Endodermal cell (in vitro differentiated cells): ENCODE results near the gene MRPL12. TPM values are rescaled to one million over a fixed set of nuclear protein-coding genes. Genes with fewer than 3 reads are reported as not detected.

ENCODE experiments used
- DNase-seq: peaks from one replicate; pipeline ENCODE4 v3.0.0-alpha.2; 2017
- H3K27ac ChIP-seq: 2 replicates; pipeline ENCODE4 v1.5.1; 2013; ENCODE audit warnings: mild to moderate bottlenecking, low read depth, low read length, moderate library complexity
- H3K27me3 ChIP-seq: 2 replicates; pipeline ENCODE4 v1.6.1; 2013; ENCODE audit warnings: mild to moderate bottlenecking, low read length, moderate library complexity; ENCODE audit not compliant: insufficient read depth, control insufficient read depth, poor library complexity, severe bottlenecking
- H3K36me3 ChIP-seq: 2 replicates; pipeline ENCODE4 v1.7.0; 2013; ENCODE audit warnings: mild to moderate bottlenecking, low read length, moderate library complexity; ENCODE audit not compliant: control insufficient read depth, insufficient read depth
- H3K4me1 ChIP-seq: one replicate; pipeline ENCODE4 v1.7.0; 2013; ENCODE audit warnings: low read length; ENCODE audit not compliant: control insufficient read depth, insufficient read depth
- H3K4me3 ChIP-seq: 2 replicates; pipeline ENCODE4 v1.5.1; 2013; ENCODE audit warnings: mild to moderate bottlenecking, low read length, moderate library complexity
- H3K9ac ChIP-seq: 2 replicates; pipeline ENCODE4 v1.6.1; 2013; ENCODE audit warnings: mild to moderate bottlenecking, low read length, moderate library complexity; ENCODE audit not compliant: poor library complexity, severe bottlenecking; ENCODE audit errors: extremely low read depth
- H3K9me3 ChIP-seq: 2 replicates; pipeline ENCODE4 v1.6.1; 2013; ENCODE audit warnings: mild to moderate bottlenecking, low read length, moderate library complexity; ENCODE audit not compliant: control insufficient read depth
- H3K27ac Mint-ChIP-seq: 2 replicates; pipeline ENCODE4 v1.8.0; 2020; ENCODE audit warnings: mixed read lengths
- H3K27me3 Mint-ChIP-seq: 2 replicates; pipeline ENCODE4 v1.8.0; 2021; ENCODE audit warnings: mild to moderate bottlenecking, mixed read lengths; ENCODE audit not compliant: insufficient read depth
- H3K36me3 Mint-ChIP-seq: 2 replicates; pipeline ENCODE4 v1.8.0; 2020; ENCODE audit warnings: low read depth, mixed read lengths
- H3K4me1 Mint-ChIP-seq: 2 replicates; pipeline ENCODE4 v1.8.0; 2020; ENCODE audit warnings: mixed read lengths
- H3K4me3 Mint-ChIP-seq: 2 replicates; pipeline ENCODE4 v1.8.0; 2020; ENCODE audit warnings: mild to moderate bottlenecking, moderate library complexity, mixed read lengths
- H3K9me3 Mint-ChIP-seq: 2 replicates; pipeline ENCODE4 v1.8.0; 2020; ENCODE audit warnings: mild to moderate bottlenecking, mixed read lengths
- WGBS, 2 experiments: methylation state at CpG; one replicate each; pipeline versions ENCODE4 v1.1.5 to v1.1.7; 2013; ENCODE audit warnings: missing lambda C conversion rate in 2 of 2, mixed read lengths in 1 of 2; ENCODE audit not compliant: insufficient coverage in 1 of 2, insufficient read length in 1 of 2; 5-methylcytosine and 5-hydroxymethylcytosine counted together
- total RNA-seq, 2 donors: library from RNA; stranded (reverse); fragmentation: NEBNext Ultra II Directional in 1 of 2; extraction: Animal tissue kit (Norgen Biotek cat#: 25700) in 1 of 2; gene quantifications; 2 replicates in 1 of 2; 3 replicates in 1 of 2; pipeline ENCODE4 v1.2.1, GENCODE V29; 2021
- TF ChIP-seq, protein P1 (sequence below): fragments of 200-600 bp; sonication (generic); conservative IDR thresholded peaks from 2 replicates; pipeline ENCODE4 v1.5.0; 2021; ENCODE audit warnings: antibody characterized with exemption, mild to moderate bottlenecking

Gene MRPL12
- total RNA-seq, 2 donors from 2014 or later, result 99.4 to 105 TPM

DNA sequence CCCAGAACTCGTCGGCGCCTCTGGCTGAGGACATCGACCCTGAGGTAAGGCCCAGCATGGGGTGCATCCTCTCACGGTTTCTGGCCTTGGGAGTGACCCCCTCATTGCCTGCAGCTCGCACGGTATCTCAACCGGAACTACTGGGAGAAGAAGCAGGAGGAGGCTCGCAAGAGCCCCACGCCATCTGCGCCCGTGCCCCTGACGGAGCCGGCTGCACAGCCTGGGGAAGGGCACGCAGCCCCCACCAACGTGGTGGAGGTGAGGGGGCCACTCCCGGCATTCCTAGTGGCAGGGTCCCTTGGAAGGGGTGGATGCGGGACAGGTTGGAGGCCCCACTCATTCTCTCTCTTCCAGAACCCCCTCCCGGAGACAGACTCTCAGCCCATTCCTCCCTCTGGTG is 8.4 kb upstream of the MRPL12 start:
- no peaks in the 10 kb centered on the region for H3K4me1 ChIP-seq
- no peak overlapping the region for H3K27ac ChIP-seq
- no peak overlapping the region for H3K27ac Mint-ChIP-seq
- H3K9ac ChIP-seq, result no peak overlapping the region
- no peaks in the 10 kb centered on the region for H3K4me1 Mint-ChIP-seq
- TF ChIP-seq, protein P1, sequence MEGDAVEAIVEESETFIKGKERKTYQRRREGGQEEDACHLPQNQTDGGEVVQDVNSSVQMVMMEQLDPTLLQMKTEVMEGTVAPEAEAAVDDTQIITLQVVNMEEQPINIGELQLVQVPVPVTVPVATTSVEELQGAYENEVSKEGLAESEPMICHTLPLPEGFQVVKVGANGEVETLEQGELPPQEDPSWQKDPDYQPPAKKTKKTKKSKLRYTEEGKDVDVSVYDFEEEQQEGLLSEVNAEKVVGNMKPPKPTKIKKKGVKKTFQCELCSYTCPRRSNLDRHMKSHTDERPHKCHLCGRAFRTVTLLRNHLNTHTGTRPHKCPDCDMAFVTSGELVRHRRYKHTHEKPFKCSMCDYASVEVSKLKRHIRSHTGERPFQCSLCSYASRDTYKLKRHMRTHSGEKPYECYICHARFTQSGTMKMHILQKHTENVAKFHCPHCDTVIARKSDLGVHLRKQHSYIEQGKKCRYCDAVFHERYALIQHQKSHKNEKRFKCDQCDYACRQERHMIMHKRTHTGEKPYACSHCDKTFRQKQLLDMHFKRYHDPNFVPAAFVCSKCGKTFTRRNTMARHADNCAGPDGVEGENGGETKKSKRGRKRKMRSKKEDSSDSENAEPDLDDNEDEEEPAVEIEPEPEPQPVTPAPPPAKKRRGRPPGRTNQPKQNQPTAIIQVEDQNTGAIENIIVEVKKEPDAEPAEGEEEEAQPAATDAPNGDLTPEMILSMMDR, result no peak
- H3K9me3 ChIP-seq, result no peaks in the 10 kb centered on the region
- WGBS, 2 experiments, result 93 to 95% methylated on average over 9 to 19 of the region's 19 CpGs
- peaks cover 61% of the 10 kb centered on the region for H3K36me3 ChIP-seq
- H3K27me3 ChIP-seq, result no peaks in the 10 kb centered on the region
- H3K4me3 ChIP-seq, result no peak overlapping the region
- no peak overlapping the region for H3K4me3 Mint-ChIP-seq
- peaks cover 56% of the 10 kb centered on the region for H3K36me3 Mint-ChIP-seq
- DNase-seq, result no peak
- no peaks in the 10 kb centered on the region for H3K27me3 Mint-ChIP-seq
- no peaks in the 10 kb centered on the region for H3K9me3 Mint-ChIP-seq

DNA sequence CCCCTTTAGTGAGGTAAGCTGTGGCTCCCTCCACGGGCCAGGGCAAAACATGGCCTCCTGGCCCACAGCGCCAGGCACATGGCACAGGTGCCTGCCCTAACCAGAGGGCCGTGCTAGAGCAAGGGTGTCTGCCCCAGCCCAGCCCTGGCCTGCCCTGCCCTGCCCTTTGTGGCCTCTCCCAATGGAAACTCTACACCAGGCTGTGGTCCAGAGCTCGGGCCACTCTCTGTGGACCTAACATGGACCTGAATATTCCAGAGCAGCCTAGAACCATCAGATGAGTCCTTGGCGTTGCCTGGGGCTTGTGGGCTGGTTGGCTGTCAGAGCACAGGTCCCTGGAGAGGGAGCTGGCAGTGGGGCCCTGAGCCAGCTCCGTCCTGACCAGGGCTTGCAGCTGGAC is 8.0 kb upstream of the MRPL12 start:
- H3K4me1 Mint-ChIP-seq, result no peaks in the 10 kb centered on the region
- H3K4me3 Mint-ChIP-seq, result no peak overlapping the region
- no peak overlapping the region for H3K27ac ChIP-seq
- no peaks in the 10 kb centered on the region for H3K27me3 ChIP-seq
- no peak overlapping the region for H3K4me3 ChIP-seq
- H3K36me3 Mint-ChIP-seq, result peaks cover 53% of the 10 kb centered on the region
- 92 to 98% methylated on average over 4 to 6 of the region's 6 CpGs for WGBS, 2 experiments
- H3K27me3 Mint-ChIP-seq, result no peaks in the 10 kb centered on the region
- no peaks in the 10 kb centered on the region for H3K4me1 ChIP-seq
- no peak for DNase-seq
- H3K9ac ChIP-seq, result no peak overlapping the region
- H3K9me3 Mint-ChIP-seq, result no peaks in the 10 kb centered on the region
- H3K36me3 ChIP-seq, result peaks cover 60% of the 10 kb centered on the region
- TF ChIP-seq, protein P1, result no peak
- no peaks in the 10 kb centered on the region for H3K9me3 ChIP-seq
- no peak overlapping the region for H3K27ac Mint-ChIP-seq

DNA sequence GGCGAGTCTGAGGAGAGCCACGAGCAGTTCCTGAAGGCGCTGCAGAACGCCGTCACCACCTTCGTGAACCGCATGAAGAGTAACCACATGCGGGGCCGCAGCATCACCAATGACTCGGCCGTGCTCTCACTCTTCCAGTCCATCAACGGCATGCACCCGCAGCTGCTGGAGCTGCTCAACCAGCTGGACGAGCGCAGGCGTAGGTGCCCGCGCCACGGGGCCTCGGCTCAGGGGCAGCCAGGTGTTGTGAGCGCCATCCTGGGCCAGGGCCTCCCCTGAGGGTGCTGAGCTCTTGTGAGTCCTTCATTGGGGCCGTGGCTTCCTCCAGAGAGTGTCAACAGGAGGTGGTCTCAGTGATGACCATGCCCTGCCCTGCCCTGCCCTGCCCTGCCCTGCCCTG is 7.4 kb upstream of the MRPL12 start:
- H3K36me3 ChIP-seq, result peaks cover 60% of the 10 kb centered on the region
- no peaks in the 10 kb centered on the region for H3K4me1 Mint-ChIP-seq

More for the DNA sequence above, 7.4 kb upstream of the MRPL12 start:
- Histone ChIP-seq H3K4me1 (no peaks in the 10 kb centered on the region), H3K27ac (no peak overlapping the region), H3K9me3 (no peaks in the 10 kb centered on the region), H3K4me3 (no peak overlapping the region), H3K9ac (no peak overlapping the region), H3K27me3 (no peaks in the 10 kb centered on the region)
- Mint-ChIP-seq H3K4me3 (no peak overlapping the region), H3K36me3 (peaks cover 55% of the 10 kb centered on the region), H3K27me3 (no peaks in the 10 kb centered on the region), H3K9me3 (no peaks in the 10 kb centered on the region), H3K27ac (no peak overlapping the region)
- WGBS, 2 experiments, result 96% methylated on average over 19 to 22 of the region's 22 CpGs
- no peak for DNase-seq
- TF ChIP-seq, protein P1, result no peak
